Lung (tissue), 12 donors: ENCODE data around the gene BACE2. TPM values are rescaled to one million over a fixed set of nuclear protein-coding genes. Genes with fewer than 3 reads are reported as not detected.

ENCODE experiments used
- ATAC-seq: fragments of 200-7000 bp; cut with Tn5 transposase; one replicate; pipeline ENCODE4 v1.9.1; 2020; ENCODE audit warnings: moderate number of reproducible peaks; ENCODE audit not compliant: insufficient read depth, low FRiP score
- DNase-seq, 3 donors: peaks; one replicate each; pipeline ENCODE4 v3.0.0-alpha.2; 2013 to 2017
- H3K27ac ChIP-seq, 2 donors: one replicate each; pipeline ENCODE4 v1.5.1; 2013; ENCODE audit warnings: mild to moderate bottlenecking in 2 of 2, moderate library complexity in 2 of 2, control low read depth in 1 of 2, inconsistent platforms in 1 of 2, low read depth in 1 of 2, low read length in 1 of 2
- H3K27me3 ChIP-seq, 3 donors: one replicate each; pipeline ENCODE4 v1.5.1; 2013; ENCODE audit warnings: low read length in 2 of 3; ENCODE audit not compliant: control insufficient read depth in 3 of 3, insufficient read depth in 3 of 3
- H3K36me3 ChIP-seq, 4 donors: one replicate each; pipeline ENCODE4 v1.5.1; 2013; ENCODE audit warnings: low read length in 4 of 4, mild to moderate bottlenecking in 1 of 4, moderate library complexity in 1 of 4; ENCODE audit not compliant: control insufficient read depth in 4 of 4, insufficient read depth in 4 of 4
- H3K4me1 ChIP-seq, 5 donors: one replicate each; pipeline ENCODE4 v1.5.1; 2013; ENCODE audit warnings: low read length in 5 of 5, mild to moderate bottlenecking in 2 of 5, moderate library complexity in 1 of 5; ENCODE audit not compliant: control insufficient read depth in 5 of 5, insufficient read depth in 5 of 5
- H3K4me3 ChIP-seq: one replicate; pipeline ENCODE4 v1.5.1; 2013; ENCODE audit warnings: mild to moderate bottlenecking, control low read depth, moderate library complexity
- H3K9ac ChIP-seq, 2 donors: one replicate each; pipeline ENCODE4 v1.5.1; 2013; ENCODE audit warnings: low read length in 2 of 2, control low read depth in 1 of 2; ENCODE audit not compliant: insufficient read depth in 1 of 2
- H3K9me3 ChIP-seq, 4 donors: one replicate each; pipeline ENCODE4 v1.5.1; 2013; ENCODE audit warnings: low read length in 3 of 4, mild to moderate bottlenecking in 1 of 4, moderate library complexity in 1 of 4; ENCODE audit not compliant: control insufficient read depth in 4 of 4, insufficient read depth in 3 of 4
- CTCF ChIP-seq: IDR thresholded peaks from 2 replicates; pipeline ENCODE4 v1.5.1; 2012; ENCODE audit warnings: mild to moderate bottlenecking; ENCODE audit errors: control extremely low read depth, extremely low read depth
- WGBS, 2 donors: extraction: QIAGEN DNeasy Blood & Tissue Kit; methylation state at CpG; one replicate each; pipeline ENCODE4 v1.1.7; 2013; 5-methylcytosine and 5-hydroxymethylcytosine counted together
- polyA plus RNA-seq, 2 donors: library from polyadenylated mRNA; stranded (reverse); fragments of 200-250 nt; gene quantifications; one replicate each; pipeline ENCODE4 v1.2.1, GENCODE V29; 2013
- total RNA-seq, 2 donors: library from RNA; depleted of rRNA in 1 of 2; stranded (reverse); fragments of >200 nt in 1 of 2; gene quantifications; one replicate each; pipeline ENCODE4 v1.2.1, GENCODE V29; 2014 to 2021
- donor health status: control.
- donor health status: control.
- donor health status: Bipolar disorder and iron deficiency.
- donor health status: healthy.
- donor health status: DM: yes; HTN: yes; CAD: no.

The BACE2 gene
- total and polyA plus RNA-seq, 4 donors, result 9.3 to 49.9 (median 33.8) TPM

- ATAC-seq, result no peak
- 88 to 92% methylated on average over 7 of the region's 7 CpGs for WGBS, 2 donors
- Histone ChIP-seq H3K9ac (no peak overlapping the region), H3K9me3 (no peaks in the 10 kb centered on the region), H3K27ac (no peak overlapping the region), H3K36me3 (no peaks in the 10 kb centered on the region), H3K4me1 (no peaks in the 10 kb centered on the region), H3K27me3 (no peaks in the 10 kb centered on the region), H3K4me3 (no peak overlapping the region)
- TF ChIP-seq CTCF, result no peak
- no peak for DNase-seq
These were observed 157.4 kb downstream of the BACE2 start for GRCh38 chr21:41325138-41325912.

GRCh38 chr21:41326414-41327080, 158.6 kb downstream of the BACE2 start:
- H3K36me3 ChIP-seq, result no peaks in the 10 kb centered on the region

GRCh38 chr21:41327753-41328152, 159.8 kb downstream of the BACE2 start:
- DNase-seq, result no peak
- Histone ChIP-seq H3K9ac (no peak overlapping the region), H3K4me1 (no peaks in the 10 kb centered on the region), H3K9me3 (peaks cover 0 to 3% (median 0%) of the 10 kb centered on the region in 4 donors), H3K27me3 (no peaks in the 10 kb centered on the region), H3K4me3 (no peak overlapping the region), H3K27ac (no peak overlapping the region), H3K36me3 (no peaks in the 10 kb centered on the region)
- ATAC-seq, result no peak
- no peak for TF ChIP-seq CTCF
- 86 to 90% methylated on average over 8 of the region's 8 CpGs for WGBS, 2 donors

More at GRCh38 chr21:41326414-41327080, 158.6 kb downstream of the BACE2 start:
- Histone ChIP-seq H3K27me3 (no peaks in the 10 kb centered on the region), H3K9ac (no peak overlapping the region), H3K27ac (no peak overlapping the region), H3K9me3 (no peaks in the 10 kb centered on the region), H3K4me1 (no peaks in the 10 kb centered on the region), H3K4me3 (no peak overlapping the region)
- DNase-seq (no peak), ATAC-seq (no peak)
- TF ChIP-seq CTCF, result no peak
- WGBS, 2 donors, result 90 to 96% methylated on average over 13 of the region's 13 CpGs
